ENCODE measurements around the gene PLPPR1. TPM values are rescaled to one million over a fixed set of nuclear protein-coding genes. Genes with fewer than 3 reads are reported as not detected.

The PLPPR1 gene
- total RNA-seq, 2 experiments from 2014 or later, result not detected

DNA sequence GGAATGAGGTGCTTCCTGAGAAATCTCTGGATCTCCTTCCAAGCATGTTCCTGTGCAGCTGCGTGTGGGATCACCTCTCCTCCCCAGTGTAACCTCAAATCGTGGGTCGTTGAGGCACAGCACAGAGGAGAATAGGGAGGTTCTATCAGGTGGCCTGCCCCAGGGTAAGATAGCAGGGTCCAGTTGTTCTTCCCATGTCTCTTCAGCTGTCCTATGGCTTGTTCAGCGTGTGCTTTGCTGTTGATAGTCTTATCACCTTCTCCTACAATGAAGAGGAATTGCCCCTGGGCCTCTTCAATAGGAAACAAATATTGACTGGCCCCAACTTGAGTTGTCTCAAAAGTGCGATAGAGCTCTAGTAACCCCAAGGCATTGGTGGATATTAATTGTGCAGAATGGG is 333.9 kb downstream of the PLPPR1 start:
- POLR2A ChIA-PET, result no interaction called here
- CTCF ChIA-PET, result no interaction called here
- no peak overlapping the region for H3K27ac Mint-ChIP-seq
- no peak for DNase-seq
- H3K27me3 Mint-ChIP-seq, result no peaks in the 10 kb centered on the region
- H3K36me3 Mint-ChIP-seq (ENCODE audit: low read depth), result no peaks in the 10 kb centered on the region
- no peaks in the 10 kb centered on the region for H3K4me1 Mint-ChIP-seq
- H3K9me3 Mint-ChIP-seq, result no peaks in the 10 kb centered on the region
- no peak overlapping the region for H3K4me3 Mint-ChIP-seq

DNA sequence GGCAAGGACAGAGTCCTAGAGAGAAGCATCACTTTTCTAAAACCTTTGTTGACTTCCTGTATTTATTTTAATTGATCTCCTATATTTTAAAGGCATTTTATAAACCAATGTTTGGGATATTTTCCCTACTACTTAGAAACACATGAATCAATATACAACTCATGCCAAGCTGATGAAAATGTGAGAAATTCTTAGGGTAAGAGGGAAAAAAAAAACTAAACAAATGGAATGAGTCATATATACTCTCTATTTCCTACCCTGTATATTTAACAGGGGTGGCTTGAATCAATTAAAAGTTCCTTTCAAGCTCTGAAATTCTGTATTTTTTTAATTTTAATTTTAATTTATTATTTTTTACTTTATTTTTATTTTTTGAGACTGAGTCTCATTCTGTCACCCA is 336.7 kb downstream of the PLPPR1 start:
- POLR2A ChIA-PET, result no interaction called here
- no peak overlapping the region for H3K4me3 Mint-ChIP-seq
- H3K9me3 Mint-ChIP-seq, result no peaks in the 10 kb centered on the region
- CTCF ChIA-PET, result interaction anchor here (0.5 kb wide), 1 partner anchor 1522 kb away, joined by 4 read pairs; no protein-coding TSS in a partner anchor
- no peak overlapping the region for H3K27ac Mint-ChIP-seq
- DNase-seq, result no peak
- H3K27me3 Mint-ChIP-seq, result no peaks in the 10 kb centered on the region
- no peaks in the 10 kb centered on the region for H3K36me3 Mint-ChIP-seq (ENCODE audit: low read depth)
- no peaks in the 10 kb centered on the region for H3K4me1 Mint-ChIP-seq

DNA sequence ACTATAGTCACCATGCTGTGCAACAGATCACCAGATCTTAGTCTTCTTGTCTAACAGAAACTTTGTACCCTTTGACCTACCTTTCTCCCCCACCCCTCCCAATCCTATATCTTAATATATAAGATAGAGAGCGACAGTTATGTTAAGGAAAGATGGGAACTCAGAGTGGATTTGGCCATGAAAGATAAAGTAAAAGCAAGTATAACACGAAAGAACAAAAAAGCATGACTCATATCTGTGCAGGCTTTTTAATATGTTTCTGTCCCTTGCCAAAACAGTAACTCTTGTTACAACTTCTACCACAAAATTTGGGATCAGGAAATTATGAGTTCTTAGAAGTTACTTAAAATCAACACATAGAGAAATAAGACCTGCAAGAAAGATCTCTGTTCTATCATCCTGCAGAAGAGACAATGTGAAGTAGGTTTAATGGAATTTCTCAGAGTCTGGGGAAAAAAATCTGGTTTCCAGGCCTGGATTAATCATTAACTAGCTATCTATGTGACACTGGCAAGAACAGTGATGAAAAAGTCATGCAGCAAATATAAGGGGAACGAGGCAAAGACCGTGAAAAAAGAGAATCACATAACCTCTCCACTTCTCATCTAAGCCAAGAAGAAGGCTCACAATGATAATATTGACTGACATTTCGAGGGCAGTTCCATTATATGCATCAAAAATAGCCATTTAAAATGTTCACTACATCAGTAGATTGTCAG is 337.7 kb downstream of the PLPPR1 start:
- H3K36me3 Mint-ChIP-seq (ENCODE audit: low read depth), result no peaks in the 10 kb centered on the region
- POLR2A ChIA-PET, result no interaction called here
- no peak for DNase-seq
- no peaks in the 10 kb centered on the region for H3K9me3 Mint-ChIP-seq
- H3K4me1 Mint-ChIP-seq, result no peaks in the 10 kb centered on the region
- H3K27ac Mint-ChIP-seq, result no peak overlapping the region
- H3K4me3 Mint-ChIP-seq, result no peak overlapping the region
- no peaks in the 10 kb centered on the region for H3K27me3 Mint-ChIP-seq
- CTCF ChIA-PET, result interaction anchor here (0.7 kb wide), 1 partner anchor 924 kb away, joined by 3 read pairs; no protein-coding TSS in a partner anchor

DNA sequence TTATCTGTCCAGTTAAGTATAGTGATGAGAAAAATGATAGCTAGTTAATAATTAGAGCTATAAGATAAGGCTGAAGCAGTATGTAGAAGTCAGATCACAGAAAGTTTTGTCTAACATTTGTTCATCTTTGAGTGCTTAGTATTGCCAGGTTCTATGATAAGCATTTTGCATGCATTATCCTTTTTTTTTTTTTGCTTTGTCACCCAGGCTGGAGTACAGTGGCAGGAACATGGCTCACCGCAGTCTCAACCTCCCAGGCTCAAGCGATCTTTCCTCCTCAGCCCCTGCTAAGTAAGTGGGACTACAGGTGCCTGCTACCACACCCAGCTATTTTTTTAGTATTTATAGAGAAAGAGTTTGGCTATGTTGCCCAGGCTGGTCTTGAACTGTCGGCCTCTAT is 338.8 kb downstream of the PLPPR1 start:
- H3K4me1 Mint-ChIP-seq, result no peaks in the 10 kb centered on the region
- CTCF ChIA-PET, result interaction anchor here (0.6 to 0.7 kb wide), 2 partner anchors 925 to 1002 kb away, joined by 3 to 4 read pairs; no protein-coding TSS in a partner anchor
- POLR2A ChIA-PET, result no interaction called here
- DNase-seq, result no peak
- H3K36me3 Mint-ChIP-seq (ENCODE audit: low read depth), result no peaks in the 10 kb centered on the region
- H3K27me3 Mint-ChIP-seq, result no peaks in the 10 kb centered on the region
- no peak overlapping the region for H3K27ac Mint-ChIP-seq
- H3K9me3 Mint-ChIP-seq, result no peaks in the 10 kb centered on the region
- H3K4me3 Mint-ChIP-seq, result no peak overlapping the region

DNA sequence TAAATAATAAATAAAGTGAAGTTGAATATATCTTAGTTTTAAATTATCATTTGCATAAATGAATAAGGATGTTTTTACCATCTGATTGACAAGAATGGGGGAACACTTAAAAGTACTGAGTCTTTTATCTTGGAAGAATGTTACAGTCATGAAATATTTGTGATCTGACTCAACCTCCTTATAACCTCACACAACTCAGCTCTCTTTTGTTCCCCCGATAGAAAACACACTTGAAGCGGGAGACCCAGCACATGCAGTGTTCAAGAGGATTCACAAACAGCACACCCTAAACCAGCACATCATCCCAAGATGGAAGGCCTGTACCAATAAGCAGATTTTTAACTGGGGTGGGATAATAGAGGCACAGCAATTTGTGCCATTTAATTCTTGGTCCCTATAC is 340.8 kb downstream of the PLPPR1 start:
- Mint-ChIP-seq H3K9me3 (no peaks in the 10 kb centered on the region), H3K36me3 (ENCODE audit: low read depth) (no peaks in the 10 kb centered on the region), H3K4me3 (no peak overlapping the region), H3K27ac (no peak overlapping the region), H3K4me1 (no peaks in the 10 kb centered on the region), H3K27me3 (no peaks in the 10 kb centered on the region)
- ChIA-PET POLR2A (no interaction called here), CTCF (interaction anchor here (0.9 kb wide), 1 partner anchor 105 kb away, joined by 3 read pairs; no protein-coding TSS in a partner anchor)
- no peak for DNase-seq

DNA sequence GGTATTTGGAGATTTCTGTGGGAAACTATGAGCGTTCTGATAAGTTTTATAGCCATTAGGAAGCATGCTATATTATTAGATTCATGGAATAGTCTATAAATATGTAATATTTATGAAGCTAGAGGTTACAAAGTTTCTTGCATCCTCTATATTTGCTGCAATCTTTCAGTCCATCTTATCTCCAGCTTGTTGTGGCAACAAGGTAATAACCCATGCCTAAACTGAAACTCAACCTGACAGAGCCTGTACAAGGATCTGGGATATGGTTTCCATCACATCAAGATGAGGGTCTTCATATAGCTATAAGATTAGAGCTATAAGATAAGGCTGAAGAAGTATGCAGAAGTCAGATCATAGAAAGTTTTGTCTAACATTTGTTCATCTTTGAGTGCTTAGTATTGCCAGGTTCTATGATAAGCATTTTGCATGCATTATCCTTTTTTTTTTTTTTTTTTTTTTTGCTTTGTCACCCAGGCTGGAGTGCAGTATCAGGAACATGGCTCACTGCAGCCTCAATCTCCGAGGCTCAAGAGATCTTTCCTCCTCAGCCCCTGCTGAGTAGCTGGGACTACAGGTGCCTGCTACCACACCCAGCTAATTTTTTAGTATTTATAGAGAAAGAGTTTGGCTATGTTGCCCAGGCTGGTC is 341.5 kb downstream of the PLPPR1 start:
- no peaks in the 10 kb centered on the region for H3K9me3 Mint-ChIP-seq
- no peaks in the 10 kb centered on the region for H3K4me1 Mint-ChIP-seq
- no peak overlapping the region for H3K4me3 Mint-ChIP-seq
- no peak for DNase-seq
- H3K27me3 Mint-ChIP-seq, result no peaks in the 10 kb centered on the region
- no peaks in the 10 kb centered on the region for H3K36me3 Mint-ChIP-seq (ENCODE audit: low read depth)
- ChIA-PET POLR2A (no interaction called here), CTCF (interaction anchor here (0.6 to 1.4 kb wide), 4 partner anchors 12 to 764 kb away, joined by 3 to 4 read pairs (median 3); no protein-coding TSS in a partner anchor)
- no peak overlapping the region for H3K27ac Mint-ChIP-seq

DNA sequence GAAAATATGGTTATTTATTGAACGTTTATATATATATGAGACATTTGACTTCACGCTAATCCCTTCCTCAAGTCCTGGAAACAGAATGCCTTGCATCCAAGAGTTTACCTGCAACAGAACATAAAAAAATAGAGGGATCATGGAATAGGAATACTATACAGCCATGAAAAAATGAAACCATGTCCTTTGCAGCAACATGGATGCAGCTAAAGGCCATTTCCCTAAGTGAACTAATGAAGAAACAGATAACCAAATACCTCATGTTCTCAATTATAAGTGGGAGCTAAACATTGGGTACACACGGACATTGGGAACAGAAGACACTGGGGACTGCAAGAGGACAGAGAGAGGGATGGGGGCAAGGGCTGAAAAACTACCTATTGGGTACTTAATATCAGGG is 343.3 kb downstream of the PLPPR1 start:
- Mint-ChIP-seq H3K27ac (no peak overlapping the region), H3K9me3 (no peaks in the 10 kb centered on the region), H3K27me3 (no peaks in the 10 kb centered on the region), H3K4me1 (no peaks in the 10 kb centered on the region), H3K36me3 (ENCODE audit: low read depth) (no peaks in the 10 kb centered on the region), H3K4me3 (no peak overlapping the region)
- DNase-seq, result no peak
- CTCF ChIA-PET, result no interaction called here
- POLR2A ChIA-PET, result interaction anchor here (0.6 kb wide), 1 partner anchor 189 kb away, joined by 11 read pairs; no protein-coding TSS in a partner anchor

DNA sequence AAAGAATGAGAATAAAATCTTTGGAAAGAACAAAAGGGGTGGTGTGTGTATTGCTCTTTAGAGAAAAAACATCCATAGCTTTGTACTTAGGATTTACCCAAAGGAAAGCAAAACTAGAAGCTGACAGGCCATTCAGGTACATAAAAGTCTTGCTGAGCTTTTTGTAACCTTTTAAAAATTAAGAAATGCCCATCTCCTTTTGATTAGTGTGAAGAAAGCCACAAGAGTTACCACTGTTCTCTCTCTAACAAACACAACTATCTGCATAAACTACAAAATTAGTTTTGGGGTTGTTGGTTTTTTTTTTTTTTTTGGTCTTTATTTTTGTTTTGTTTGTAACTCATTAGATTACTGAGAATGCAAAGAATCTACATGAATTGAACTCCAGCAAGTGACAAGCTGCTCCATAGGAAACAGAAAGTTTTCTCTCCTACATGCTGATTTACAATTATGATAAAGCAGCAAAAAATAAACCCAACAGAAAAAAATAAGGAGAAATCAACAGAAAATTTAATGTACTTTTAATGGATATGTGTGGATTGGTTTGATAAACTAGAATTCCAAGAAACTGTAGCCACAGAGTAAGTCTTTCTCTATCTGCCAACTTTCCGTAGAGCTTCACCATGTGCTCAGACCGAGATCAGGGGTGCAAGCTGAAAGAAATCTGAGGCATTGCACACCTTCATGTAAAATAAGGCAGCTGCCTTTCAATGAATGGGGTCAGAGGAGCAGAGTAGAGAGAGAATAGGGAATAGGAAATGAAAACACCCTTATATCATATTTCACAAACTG is 344.0 kb downstream of the PLPPR1 start:
- Mint-ChIP-seq H3K36me3 (ENCODE audit: low read depth) (no peaks in the 10 kb centered on the region), H3K27ac (no peak overlapping the region), H3K9me3 (no peaks in the 10 kb centered on the region), H3K4me3 (no peak overlapping the region), H3K27me3 (no peaks in the 10 kb centered on the region), H3K4me1 (no peaks in the 10 kb centered on the region)
- ChIA-PET POLR2A (interaction anchor here (0.6 kb wide), 1 partner anchor 190 kb away, joined by 11 read pairs; no protein-coding TSS in a partner anchor), CTCF (no interaction called here)
- DNase-seq, result no peak

Measured in activated CD4-positive, alpha-beta T cell treated with anti-CD3 and anti-CD28 coated beads, Interleukin-2, amount 10 ng/mL, durations not matched to agents 7 days and 5 days (primary cell).